ENCODE measurements around the gene XYLT1. TPM values are rescaled to one million over a fixed set of nuclear protein-coding genes. Genes with fewer than 3 reads are reported as not detected.

Gene XYLT1
- total and polyA plus RNA-seq, 7 donors, result 0.67 to 2.5 (median 1.7) TPM

GRCh38 chr16:17083628-17084027 lies 387.1 kb downstream of the XYLT1 start:
- DNase-seq, result no peak
- Histone ChIP-seq H3K36me3 (ENCODE audit: insufficient read depth in 1 of 2, low read depth in 1 of 2) (no peaks in the 10 kb centered on the region), H3K27ac (no peak overlapping the region), H3K9me3 (no peaks in the 10 kb centered on the region), H3K27me3 (ENCODE audit: insufficient read depth in 3 of 3, low read length in 2 of 3) (no peaks in the 10 kb centered on the region), H3K4me3 (no peak overlapping the region), H3K4me1 (no peaks in the 10 kb centered on the region)
- TF ChIP-seq CTCF (IDR thresholded peaks at IDR 0.05), result no peak
- WGBS, 3 donors, result 0 to 11% (median 9%) methylated on average over 1 of the region's 1 CpG
- intact Hi-C loops (cut with DNase I), result no loop called here
- no peak for ATAC-seq

GRCh38 chr16:17082095-17082882 lies 388.5 kb downstream of the XYLT1 start:
- no peaks in the 10 kb centered on the region for H3K36me3 ChIP-seq (ENCODE audit: insufficient read depth in 1 of 2, low read depth in 1 of 2)
- no peak for TF ChIP-seq CTCF (IDR thresholded peaks at IDR 0.05)
- no peak for DNase-seq
- ATAC-seq, result no peak
- no peak overlapping the region for H3K4me3 ChIP-seq
- no peak overlapping the region for H3K27ac ChIP-seq
- H3K9me3 ChIP-seq, result no peaks in the 10 kb centered on the region
- intact Hi-C loops (cut with DNase I), result no loop called here
- WGBS, 3 donors, result 66 to 71% (median 67%) methylated on average over 7 of the region's 7 CpGs
- no peaks in the 10 kb centered on the region for H3K27me3 ChIP-seq (ENCODE audit: insufficient read depth in 3 of 3, low read length in 2 of 3)
- no peaks in the 10 kb centered on the region for H3K4me1 ChIP-seq

- intact Hi-C loops (cut with DNase I), result no loop called here
- Histone ChIP-seq H3K4me3 (no peak overlapping the region), H3K27me3 (ENCODE audit: insufficient read depth in 3 of 3, low read length in 2 of 3) (no peaks in the 10 kb centered on the region), H3K9me3 (no peaks in the 10 kb centered on the region), H3K4me1 (no peaks in the 10 kb centered on the region), H3K27ac (no peak overlapping the region), H3K36me3 (ENCODE audit: insufficient read depth in 1 of 2, low read depth in 1 of 2) (no peaks in the 10 kb centered on the region)
- DNase-seq (no peak), ATAC-seq (no peak)
- TF ChIP-seq CTCF (IDR thresholded peaks at IDR 0.05), result no peak
- 57 to 82% (median 74%) methylated on average over 1 of the region's 1 CpG for WGBS, 3 donors
Observed at GRCh38 chr16:17080105-17080504, 390.7 kb downstream of the XYLT1 start.

- H3K9me3 ChIP-seq, result no peaks in the 10 kb centered on the region
- H3K27me3 ChIP-seq (ENCODE audit: insufficient read depth in 3 of 3, low read length in 2 of 3), result no peaks in the 10 kb centered on the region
- 52 to 56% (median 55%) methylated on average over 5 of the region's 5 CpGs for whole genome bisulfite sequencing, 3 donors
- no peak overlapping the region for H3K4me3 ChIP-seq
- no peaks in the 10 kb centered on the region for H3K4me1 ChIP-seq
- no peak for TF ChIP-seq CTCF (IDR thresholded peaks at IDR 0.05)
- H3K36me3 ChIP-seq (ENCODE audit: insufficient read depth in 1 of 2, low read depth in 1 of 2), result no peaks in the 10 kb centered on the region
- intact Hi-C loops (cut with DNase I), result no loop called here
- ATAC-seq (no peak), DNase-seq (no peak)
- no peak overlapping the region for H3K27ac ChIP-seq
Observed at GRCh38 chr16:17078931-17079631, 391.7 kb downstream of the XYLT1 start.

All from psoas muscle (tissue), 8 donors.